ENCODE results near the gene DPAGT1. TPM values are rescaled to one million over a fixed set of nuclear protein-coding genes. Genes with fewer than 3 reads are reported as not detected.
A peak's percentile ranks its signal among the peaks of the same experiment; 100 is the strongest.

DPAGT1 gene
- total RNA-seq, 3 donors from 2014 or later = 36.9 to 48.2 (median 39.5) TPM

GRCh38 chr11:119087123-119087522 lies 14.5 kb downstream of the DPAGT1 start:
- DNase-seq = no peak
- Histone ChIP-seq H3K9me3 (no peaks in the 10 kb centered on the region), H3K36me3 (ENCODE audit: low read depth) (no peaks in the 10 kb centered on the region), H3K4me1 (ENCODE audit: low read depth) (peaks cover 15% of the 10 kb centered on the region), H3K4me3 (no peak overlapping the region)
- ATAC-seq = no peak
- TF ChIP-seq CTCF (IDR thresholded peaks at IDR 0.05) = no peak
- intact Hi-C loops (cut with DNase I, micrococcal nuclease) = no loop called here

- TF ChIP-seq CTCF (IDR thresholded peaks at IDR 0.05) = no peak
Measured at GRCh38 chr11:119085437-119085847, 16.2 kb downstream of the DPAGT1 start.

GRCh38 chr11:119084663-119085436 lies 16.8 kb downstream of the DPAGT1 start, which contains the start of gene HMBS:
HMBS (plus strand) TSS chr11:119084881; CDS start chr11:119085034, 153 bp downstream.
- H3K9me3 ChIP-seq = no peaks in the 10 kb centered on the region
- no peak for TF ChIP-seq CTCF (IDR thresholded peaks at IDR 0.05)
- peaks cover 15% of the 10 kb centered on the region for H3K4me1 ChIP-seq (ENCODE audit: low read depth)
- H3K4me3 ChIP-seq = peak within 1 kb of the TSS; percentile 45
- no peaks in the 10 kb centered on the region for H3K36me3 ChIP-seq (ENCODE audit: low read depth)
- intact Hi-C loops (cut with DNase I, micrococcal nuclease) = no loop called here
- ATAC-seq (peak; percentile 96), DNase-seq (peak; percentile 95)

More at GRCh38 chr11:119085437-119085847, 16.2 kb downstream of the DPAGT1 start:
- intact Hi-C loops (cut with DNase I, micrococcal nuclease) = no loop called here
- ATAC-seq (peak; percentile 25), DNase-seq (no peak)
- Histone ChIP-seq H3K9me3 (no peaks in the 10 kb centered on the region), H3K4me1 (ENCODE audit: low read depth) (peaks cover 15% of the 10 kb centered on the region), H3K36me3 (ENCODE audit: low read depth) (no peaks in the 10 kb centered on the region), H3K4me3 (peak overlapping the region; percentile 45)

- H3K36me3 ChIP-seq (ENCODE audit: low read depth) = peaks cover 24% of the 10 kb centered on the region
Measured at GRCh38 chr11:119081682-119082260, 19.9 kb downstream of the DPAGT1 start.

More at GRCh38 chr11:119081682-119082260, 19.9 kb downstream of the DPAGT1 start:
- DNase-seq (no peak), ATAC-seq (no peak)
- no peak for TF ChIP-seq CTCF (IDR thresholded peaks at IDR 0.05)
- H3K4me3 ChIP-seq = no peak overlapping the region
- intact Hi-C loops (cut with DNase I, micrococcal nuclease) = no loop called here
- H3K4me1 ChIP-seq (ENCODE audit: low read depth) = peaks cover 15% of the 10 kb centered on the region
- no peaks in the 10 kb centered on the region for H3K9me3 ChIP-seq
